Stimulated activated memory B cell treated with anti-CD40 and anti-IgM and Interleukin-4, amounts not matched to agents 10 μg/mL and 1 μg/mL and 100 μg/mL, for 72 hours (primary cell): Measurements from ENCODE around the gene CLMN.
A peak's percentile ranks its signal among the peaks of the same experiment; 100 is the strongest.

Experiments used
- ATAC-seq: fragments of 150-1000 bp; cut with Tn5 transposase; 2 replicates; pipeline ENCODE4 v1.10.0; 2021
- H3K27ac Mint-ChIP-seq: one replicate; pipeline ENCODE4 v1.8.0; 2022; ENCODE audit warnings: mild to moderate bottlenecking, mixed read lengths
- H3K27me3 Mint-ChIP-seq: one replicate; pipeline ENCODE4 v1.8.0; 2022; ENCODE audit warnings: mixed read lengths
- H3K36me3 Mint-ChIP-seq: one replicate; pipeline ENCODE4 v1.8.0; 2022; ENCODE audit warnings: mixed read lengths
- H3K4me1 Mint-ChIP-seq: one replicate; pipeline ENCODE4 v1.8.0; 2022; ENCODE audit warnings: mixed read lengths
- H3K4me3 Mint-ChIP-seq: one replicate; pipeline ENCODE4 v1.8.0; 2022; ENCODE audit warnings: mild to moderate bottlenecking, moderate library complexity, mixed read lengths
- H3K9me3 Mint-ChIP-seq: one replicate; pipeline ENCODE4 v1.8.0; 2022; ENCODE audit warnings: mixed read lengths

Gene CLMN

DNA sequence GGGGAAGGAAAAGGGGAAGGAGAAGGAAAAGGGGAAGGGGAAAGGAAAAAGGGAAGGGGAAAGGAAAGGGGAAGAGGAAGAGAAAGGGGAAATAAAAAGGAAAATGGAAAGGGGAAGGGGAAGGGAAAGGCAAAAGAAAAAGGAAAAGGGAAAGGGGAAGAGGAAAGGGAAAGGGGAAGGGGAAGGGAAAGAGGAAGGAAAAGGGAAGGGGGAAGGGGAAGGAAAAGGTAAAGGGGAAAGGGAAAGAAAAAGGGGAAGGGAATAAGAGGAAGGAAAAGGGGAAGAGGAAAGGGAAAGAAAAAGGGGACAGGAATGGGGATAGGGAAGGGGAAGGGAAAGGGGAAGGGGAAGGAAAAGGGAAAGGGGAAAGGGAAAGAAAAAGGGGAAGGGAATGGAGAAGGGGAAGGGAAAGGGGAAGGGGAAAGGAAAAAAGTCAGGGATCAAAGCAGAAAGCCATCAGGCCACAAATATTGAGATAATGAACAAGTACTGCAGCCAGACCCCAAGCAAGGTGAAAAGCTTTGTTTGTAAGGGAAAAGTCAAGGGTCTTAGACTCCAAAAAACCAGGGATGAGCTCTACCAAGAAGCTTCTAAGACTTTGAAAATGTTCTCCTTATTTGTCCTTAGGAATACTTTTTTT is 182.4 kb downstream of the CLMN start:
- Mint-ChIP-seq H3K9me3 (peaks cover 4% of the 10 kb centered on the region), H3K36me3 (peaks cover 28% of the 10 kb centered on the region), H3K27ac (peak overlapping the region; percentile 46), H3K4me1 (peaks cover 43% of the 10 kb centered on the region), H3K4me3 (no peak overlapping the region), H3K27me3 (no peaks in the 10 kb centered on the region)
- no peak for ATAC-seq

DNA sequence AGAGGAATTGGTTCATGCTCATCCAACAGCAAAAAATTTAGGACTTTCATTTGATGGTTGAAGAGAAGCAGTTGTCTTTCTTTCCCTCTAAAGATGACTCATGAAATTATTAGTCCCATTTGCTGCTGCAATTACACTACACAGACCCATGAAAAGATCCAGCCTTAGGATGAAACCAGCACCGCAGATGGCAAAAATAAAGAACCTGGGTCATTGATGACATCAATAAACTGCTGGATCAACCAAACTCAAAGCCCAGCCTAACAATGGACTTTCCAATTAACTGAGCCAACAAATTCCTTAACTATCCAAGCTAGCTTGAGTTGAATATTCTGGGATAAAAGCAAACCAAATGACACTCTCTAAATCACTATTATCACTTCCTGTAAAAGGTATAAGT is 183.1 kb downstream of the CLMN start:
- Mint-ChIP-seq H3K36me3 (peaks cover 34% of the 10 kb centered on the region), H3K9me3 (peaks cover 4% of the 10 kb centered on the region), H3K4me3 (no peak overlapping the region), H3K27me3 (no peaks in the 10 kb centered on the region), H3K4me1 (peaks cover 37% of the 10 kb centered on the region), H3K27ac (peak overlapping the region; percentile 46)
- no peak for ATAC-seq

DNA sequence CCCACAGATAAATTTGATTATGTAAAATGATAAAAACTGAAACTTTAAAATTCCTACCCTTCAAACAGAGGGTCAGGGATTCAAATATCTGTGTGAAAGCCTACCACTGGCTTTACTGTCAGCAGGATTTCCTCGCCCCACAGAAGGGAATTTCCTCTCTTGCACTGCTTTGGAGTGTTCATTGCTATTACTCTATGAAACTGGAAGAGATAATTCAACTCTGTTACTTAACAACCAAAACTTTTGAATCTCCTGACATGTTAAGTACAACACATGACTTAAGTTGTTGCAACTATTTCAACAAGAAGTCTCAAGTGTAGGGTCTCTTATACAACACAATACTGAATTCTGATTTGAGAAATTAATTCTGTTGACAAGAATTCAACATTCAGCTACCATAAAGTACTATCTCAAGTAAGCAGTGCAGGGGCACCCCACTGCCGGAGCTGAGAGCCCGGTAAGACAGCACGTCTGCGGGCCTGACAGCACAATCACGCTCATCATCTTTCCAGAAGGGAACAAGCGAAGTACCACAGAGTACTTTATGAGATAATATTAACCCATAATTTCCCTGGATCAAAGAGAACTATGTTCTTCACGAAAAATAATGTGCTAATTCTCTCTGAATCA is 185.3 kb downstream of the CLMN start:
- ATAC-seq, result no peak

DNA sequence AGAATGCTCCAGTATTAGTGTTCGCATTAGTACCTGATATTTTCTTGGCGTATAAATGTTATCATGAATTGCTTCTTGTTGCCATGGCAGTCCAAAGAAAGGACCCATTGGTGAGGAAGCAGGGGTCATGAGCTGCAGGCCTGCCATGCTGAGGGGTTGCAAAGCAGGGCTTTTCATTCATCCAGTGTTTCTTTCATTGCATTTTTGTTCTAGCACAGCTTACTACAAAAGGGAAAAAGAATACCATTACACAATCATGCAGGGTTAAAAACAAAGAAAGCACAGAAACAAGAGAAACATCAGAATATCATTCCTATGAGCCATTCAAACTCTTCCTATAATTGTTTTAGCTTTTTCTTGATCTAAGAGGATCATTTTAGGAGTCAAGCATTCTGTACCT is 186.4 kb downstream of the CLMN start:
- H3K4me1 Mint-ChIP-seq, result peaks cover 20% of the 10 kb centered on the region
- H3K27ac Mint-ChIP-seq, result peak overlapping the region; percentile 21
- ATAC-seq, result no peak

More for the DNA sequence above, 185.3 kb downstream of the CLMN start:
- Mint-ChIP-seq H3K4me3 (no peak overlapping the region), H3K4me1 (peaks cover 22% of the 10 kb centered on the region), H3K36me3 (peaks cover 46% of the 10 kb centered on the region), H3K9me3 (peaks cover 4% of the 10 kb centered on the region), H3K27me3 (no peaks in the 10 kb centered on the region), H3K27ac (no peak overlapping the region)

DNA sequence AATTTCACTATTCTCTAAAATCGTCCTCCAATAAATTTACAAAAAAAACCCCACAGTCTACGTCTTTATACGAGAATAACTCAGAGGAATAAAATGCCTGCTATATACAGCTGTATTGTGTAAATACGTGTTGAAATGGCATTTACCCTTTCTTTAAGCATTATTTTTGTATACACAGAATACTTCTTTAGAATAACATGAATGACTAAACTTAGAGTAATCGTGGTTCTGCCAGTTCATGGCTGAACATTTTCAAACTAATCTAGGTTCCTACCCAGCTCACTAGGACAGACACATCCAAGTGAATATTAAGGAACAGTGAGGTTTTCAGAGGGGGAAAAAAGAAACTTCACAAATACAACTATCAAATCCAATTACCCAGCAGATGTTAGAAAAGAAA is 186.9 kb downstream of the CLMN start:
- peaks cover 49% of the 10 kb centered on the region for H3K36me3 Mint-ChIP-seq
- no peaks in the 10 kb centered on the region for H3K27me3 Mint-ChIP-seq
- peaks cover 4% of the 10 kb centered on the region for H3K9me3 Mint-ChIP-seq
- peaks cover 22% of the 10 kb centered on the region for H3K4me1 Mint-ChIP-seq
- H3K27ac Mint-ChIP-seq, result peak overlapping the region; percentile 21
- ATAC-seq, result no peak
- H3K4me3 Mint-ChIP-seq, result no peak overlapping the region

More for the DNA sequence above, 186.4 kb downstream of the CLMN start:
- Mint-ChIP-seq H3K9me3 (peaks cover 4% of the 10 kb centered on the region), H3K4me3 (no peak overlapping the region), H3K36me3 (peaks cover 46% of the 10 kb centered on the region), H3K27me3 (no peaks in the 10 kb centered on the region)
